CD4-positive, alpha-beta memory T cell (primary cell): ENCODE results near the gene TMEM163. TPM values are rescaled to one million over a fixed set of nuclear protein-coding genes. Genes with fewer than 3 reads are reported as not detected.

Experiments used
- CTCF ChIA-PET: fragments of 350-600 bp; sonication (Branson Sonifier 250); formaldehyde crosslinking; loops from one replicate; lab custom pipeline; 2021; ENCODE audit warnings: inconsistent platforms; ENCODE audit not compliant: partially characterized antibody; lab: Charles Lee
- POLR2A ChIA-PET: fragments of 350-600 bp; sonication (Branson Sonifier 250); formaldehyde crosslinking; loops from one replicate; lab custom pipeline; 2021; ENCODE audit not compliant: partially characterized antibody; lab: Charles Lee
- DNase-seq, 5 donors: peaks; one replicate each; pipeline versions ENCODE4 v3.0.0 to v3.0.0-alpha.2; 2020 to 2022; ENCODE audit warnings: mixed read lengths in 1 of 5
- H3K27ac ChIP-seq: one replicate; pipeline ENCODE4 v1.7.0; 2013; ENCODE audit warnings: low read depth, low read length
- H3K27me3 ChIP-seq: 2 replicates; pipeline ENCODE4 v1.7.0; 2013; ENCODE audit warnings: mild to moderate bottlenecking, low read length, moderate library complexity; ENCODE audit not compliant: insufficient read depth
- H3K36me3 ChIP-seq: 2 replicates; pipeline ENCODE4 v1.7.0; 2013; ENCODE audit warnings: mild to moderate bottlenecking, low read length, moderate library complexity; ENCODE audit not compliant: insufficient read depth
- H3K4me1 ChIP-seq: 2 replicates; pipeline ENCODE4 v1.7.0; 2013; ENCODE audit warnings: mild to moderate bottlenecking, low read length, moderate library complexity; ENCODE audit not compliant: insufficient read depth
- H3K4me3 ChIP-seq, 2 donors: one replicate each; pipeline ENCODE4 v1.7.0; 2013; ENCODE audit warnings: low read length in 2 of 2, mild to moderate bottlenecking in 1 of 2
- H3K9me3 ChIP-seq, 2 donors: one replicate each; pipeline ENCODE4 v1.7.0; 2013; ENCODE audit warnings: low read length in 2 of 2, control low read depth in 1 of 2; ENCODE audit not compliant: control insufficient read depth in 1 of 2
- H3K27ac Mint-ChIP-seq, 7 donors: one replicate each; pipeline ENCODE4 v1.8.0; 2020 to 2021; ENCODE audit warnings: mixed read lengths in 7 of 7, mild to moderate bottlenecking in 6 of 7, inconsistent platforms in 3 of 7, moderate library complexity in 3 of 7
- H3K27me3 Mint-ChIP-seq, 2 donors: one replicate each; pipeline ENCODE4 v1.8.0; 2020 to 2021; ENCODE audit warnings: mixed read lengths in 2 of 2
- H3K36me3 Mint-ChIP-seq, 2 donors: one replicate each; pipeline ENCODE4 v1.8.0; 2020 to 2021; ENCODE audit warnings: mixed read lengths in 2 of 2, inconsistent platforms in 1 of 2, mild to moderate bottlenecking in 1 of 2
- H3K4me1 Mint-ChIP-seq, 4 donors: one replicate each; pipeline ENCODE4 v1.8.0; 2020 to 2021; ENCODE audit warnings: mixed read lengths in 4 of 4, mild to moderate bottlenecking in 1 of 4
- H3K4me3 Mint-ChIP-seq, 8 donors: one replicate each; pipeline ENCODE4 v1.8.0; 2020 to 2021; ENCODE audit warnings: mixed read lengths in 8 of 8, mild to moderate bottlenecking in 7 of 8, moderate library complexity in 6 of 8, inconsistent platforms in 3 of 8
- H3K9me3 Mint-ChIP-seq, 8 donors: one replicate each; pipeline ENCODE4 v1.8.0; 2020 to 2021; ENCODE audit warnings: mixed read lengths in 8 of 8, mild to moderate bottlenecking in 5 of 8, inconsistent platforms in 3 of 8, moderate library complexity in 1 of 8
- intact Hi-C: fragments of 100-400 bp; cut with micrococcal nuclease; formaldehyde crosslinking; loops from one replicate; pipeline ENCODE4 v1.15.1; 2023
- polyA plus RNA-seq, 2 donors: library from polyadenylated mRNA; unstranded; fragments of 300-500 nt; fragmentation: Illumina TruSeq; gene quantifications; one replicate each; pipeline ENCODE4 v1.2.3, GENCODE V29; 2021
- total RNA-seq, 2 experiments: library from RNA; stranded (reverse); gene quantifications; one replicate each; pipeline ENCODE4 v1.2.3, GENCODE V29; 2021

Gene TMEM163
- total and polyA plus RNA-seq, 4 experiments from 2014 or later: 0.47 TPM; not detected in 3

DNA sequence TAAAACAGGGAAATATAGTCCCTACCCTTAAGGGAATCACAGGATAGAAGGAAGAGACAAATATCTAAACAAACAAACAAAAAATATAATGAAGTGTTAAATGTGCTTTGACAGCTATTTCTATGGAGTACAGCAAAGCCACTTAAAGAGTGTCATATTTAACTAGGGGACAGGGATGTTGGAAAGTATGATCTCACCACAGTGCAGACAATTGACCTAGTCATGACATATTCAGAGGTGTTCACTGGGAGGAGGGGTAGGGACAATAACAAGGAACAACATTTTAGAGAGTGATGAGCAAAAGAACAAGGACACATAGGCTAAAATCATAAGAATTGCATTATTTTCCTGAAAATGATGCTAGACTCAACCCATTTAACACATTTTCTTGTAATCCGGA, 107.5 kb downstream of the TMEM163 start:
- intact Hi-C loops: no loop called here
- H3K27ac ChIP-seq: no peak overlapping the region
- H3K9me3 Mint-ChIP-seq: peaks cover 3 to 31% (median 24%) of the 10 kb centered on the region in 8 donors
- no peak overlapping the region for H3K4me3 ChIP-seq
- H3K36me3 ChIP-seq: no peaks in the 10 kb centered on the region
- H3K27ac Mint-ChIP-seq: no peak overlapping the region
- no peaks in the 10 kb centered on the region for H3K27me3 ChIP-seq
- H3K4me1 ChIP-seq: no peaks in the 10 kb centered on the region
- H3K36me3 Mint-ChIP-seq: peaks cover 8 to 12% of the 10 kb centered on the region in 2 donors
- H3K4me1 Mint-ChIP-seq: no peaks in the 10 kb centered on the region
- H3K27me3 Mint-ChIP-seq: no peaks in the 10 kb centered on the region
- H3K4me3 Mint-ChIP-seq: no peak overlapping the region
- no peaks in the 10 kb centered on the region for H3K9me3 ChIP-seq
- POLR2A ChIA-PET: no interaction called here
- CTCF ChIA-PET: interaction anchor here (1.0 kb wide), 1 partner anchor 37 kb away, joined by 3 read pairs; no protein-coding TSS in a partner anchor
- DNase-seq: no peak

DNA sequence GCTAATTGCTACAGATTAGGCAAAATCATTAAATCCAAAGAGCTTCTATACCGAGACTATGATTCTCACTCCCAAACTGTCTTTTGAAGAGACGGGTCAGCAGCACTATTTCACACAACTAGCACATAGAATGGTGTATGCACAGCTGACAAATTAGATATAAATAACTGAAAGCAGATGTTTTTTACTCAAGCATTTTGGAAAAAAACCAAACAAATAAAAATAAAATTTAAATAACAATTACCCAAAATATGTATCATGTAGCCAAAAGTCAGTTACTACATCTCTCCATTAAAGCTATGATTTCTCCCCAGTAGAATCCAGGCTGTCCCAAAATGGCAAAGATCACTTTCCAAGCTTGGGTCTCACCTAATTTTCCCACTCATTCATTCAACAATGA, 107.9 kb downstream of the TMEM163 start:
- Mint-ChIP-seq H3K4me3 (no peak overlapping the region), H3K27ac (no peak overlapping the region), H3K4me1 (no peaks in the 10 kb centered on the region), H3K36me3 (peaks cover 8 to 12% of the 10 kb centered on the region in 2 donors), H3K9me3 (peaks cover 3 to 30% (median 24%) of the 10 kb centered on the region in 8 donors), H3K27me3 (no peaks in the 10 kb centered on the region)
- no peak overlapping the region for H3K27ac ChIP-seq
- H3K4me1 ChIP-seq: no peaks in the 10 kb centered on the region
- H3K4me3 ChIP-seq: no peak overlapping the region
- CTCF ChIA-PET: interaction anchor here (1.0 kb wide), 1 partner anchor 36 kb away, joined by 3 read pairs; no protein-coding TSS in a partner anchor
- H3K27me3 ChIP-seq: no peaks in the 10 kb centered on the region
- H3K9me3 ChIP-seq: no peaks in the 10 kb centered on the region
- POLR2A ChIA-PET: no interaction called here
- H3K36me3 ChIP-seq: no peaks in the 10 kb centered on the region
- intact Hi-C loops: no loop called here
- DNase-seq: no peak

DNA sequence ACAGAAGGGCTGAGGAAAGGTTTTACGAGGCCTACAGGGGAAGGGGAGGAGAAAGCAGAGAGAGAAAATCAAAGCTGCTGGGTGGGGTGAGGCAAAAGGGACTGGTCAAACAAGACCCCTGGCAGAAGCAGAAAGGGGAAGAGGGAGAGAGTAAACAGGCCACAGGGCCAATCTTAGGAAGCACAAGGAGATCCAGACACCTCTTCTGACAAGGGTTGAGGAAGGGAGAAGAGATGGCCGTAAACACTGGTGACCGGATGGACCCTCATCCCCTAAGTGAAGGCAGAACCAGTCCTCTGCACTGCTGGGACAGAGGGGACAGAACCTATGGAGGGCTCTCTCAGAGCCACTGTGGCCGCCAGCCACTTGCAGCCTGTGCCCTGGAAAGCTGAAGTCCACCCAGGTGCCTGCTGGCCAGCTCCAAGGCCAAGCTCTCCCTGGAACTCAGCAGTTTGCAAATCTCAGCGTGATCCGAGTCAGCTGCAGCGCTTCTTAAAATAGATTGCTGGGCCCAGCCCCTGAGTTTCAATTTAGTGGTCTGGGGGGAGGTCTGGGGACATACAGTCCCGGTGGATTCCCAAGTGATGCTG, 108.8 kb downstream of the TMEM163 start:
- no peaks in the 10 kb centered on the region for H3K27me3 ChIP-seq
- no peak overlapping the region for H3K27ac ChIP-seq
- Mint-ChIP-seq H3K27ac (peak overlapping the region in 1 of 7 donors; percentile 63), H3K4me3 (no peak overlapping the region), H3K36me3 (peaks cover 8 to 12% of the 10 kb centered on the region in 2 donors), H3K4me1 (no peaks in the 10 kb centered on the region), H3K27me3 (no peaks in the 10 kb centered on the region), H3K9me3 (peaks cover 3 to 30% (median 21%) of the 10 kb centered on the region in 8 donors)
- DNase-seq: no peak
- no peaks in the 10 kb centered on the region for H3K9me3 ChIP-seq
- POLR2A ChIA-PET: no interaction called here
- CTCF ChIA-PET: no interaction called here
- no peak overlapping the region for H3K4me3 ChIP-seq
- intact Hi-C loops: no loop called here
- no peaks in the 10 kb centered on the region for H3K36me3 ChIP-seq
- no peaks in the 10 kb centered on the region for H3K4me1 ChIP-seq

DNA sequence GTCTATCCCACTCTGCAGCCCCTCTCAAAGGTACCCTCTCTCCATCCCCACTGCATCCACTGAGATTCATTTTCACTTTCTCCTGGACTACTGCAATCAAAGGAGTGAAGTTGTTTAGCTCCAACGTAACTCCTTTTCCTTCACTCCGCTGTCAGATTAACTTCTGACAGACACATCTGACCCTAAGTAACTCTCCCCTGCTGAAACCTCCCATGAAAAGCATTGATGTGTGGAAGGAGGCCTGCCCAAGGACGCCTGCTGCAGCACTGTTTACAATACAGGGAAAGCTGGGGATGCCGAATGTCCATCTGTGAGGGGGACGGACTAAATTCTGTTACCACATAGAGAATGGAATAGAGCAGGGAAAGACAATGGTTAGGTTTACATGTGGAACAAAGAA, 114.8 kb downstream of the TMEM163 start:
- peaks cover 3% of the 10 kb centered on the region for H3K27me3 ChIP-seq
- Mint-ChIP-seq H3K27ac (peak overlapping the region in 1 of 7 donors; percentile 33), H3K36me3 (no peaks in the 10 kb centered on the region), H3K27me3 (peaks cover 25 to 26% of the 10 kb centered on the region in 2 donors), H3K4me3 (no peak overlapping the region), H3K9me3 (peaks cover 0 to 13% (median 5%) of the 10 kb centered on the region in 8 donors), H3K4me1 (no peaks in the 10 kb centered on the region)
- H3K4me1 ChIP-seq: no peaks in the 10 kb centered on the region
- intact Hi-C loops: no loop called here
- POLR2A ChIA-PET: no interaction called here
- H3K36me3 ChIP-seq: no peaks in the 10 kb centered on the region
- H3K4me3 ChIP-seq: no peak overlapping the region
- no peak for DNase-seq
- H3K9me3 ChIP-seq: no peaks in the 10 kb centered on the region
- H3K27ac ChIP-seq: no peak overlapping the region
- CTCF ChIA-PET: no interaction called here

DNA sequence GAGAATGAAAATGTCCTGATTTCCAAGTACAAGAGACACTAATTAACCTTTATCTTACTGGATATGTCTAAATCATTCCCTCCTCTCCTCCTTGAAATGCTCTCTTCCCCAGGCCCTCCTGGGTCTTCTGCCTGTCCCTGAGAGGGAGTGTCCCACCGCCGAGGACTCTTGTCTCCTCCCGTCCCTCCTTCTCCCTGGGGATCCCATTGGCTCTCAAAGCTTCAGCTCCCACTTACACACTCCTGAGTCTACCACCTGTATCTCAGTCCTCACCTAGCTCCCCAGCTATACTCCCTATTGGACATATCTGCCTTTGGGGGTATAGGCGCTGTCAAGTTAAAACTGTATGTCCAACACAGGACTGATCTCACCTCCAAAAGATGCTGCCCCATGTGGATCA, 116.1 kb downstream of the TMEM163 start:
- Histone ChIP-seq H3K27ac (no peak overlapping the region), H3K36me3 (no peaks in the 10 kb centered on the region), H3K27me3 (peaks cover 3% of the 10 kb centered on the region), H3K4me1 (no peaks in the 10 kb centered on the region), H3K9me3 (no peaks in the 10 kb centered on the region), H3K4me3 (no peak overlapping the region)
- Mint-ChIP-seq H3K27ac (peak overlapping the region in 1 of 7 donors; percentile 34), H3K4me3 (no peak overlapping the region), H3K27me3 (peaks cover 29 to 31% of the 10 kb centered on the region in 2 donors), H3K4me1 (no peaks in the 10 kb centered on the region), H3K36me3 (peaks cover 0 to 5% of the 10 kb centered on the region in 2 donors), H3K9me3 (peaks cover 0 to 24% (median 10%) of the 10 kb centered on the region in 8 donors)
- intact Hi-C loops: no loop called here
- DNase-seq: no peak
- ChIA-PET POLR2A (no interaction called here), CTCF (no interaction called here)

- H3K27me3 Mint-ChIP-seq: peaks cover 29 to 32% of the 10 kb centered on the region in 2 donors
- H3K4me1 Mint-ChIP-seq: no peaks in the 10 kb centered on the region
- Histone ChIP-seq H3K36me3 (no peaks in the 10 kb centered on the region), H3K4me3 (no peak overlapping the region), H3K27ac (no peak overlapping the region), H3K27me3 (peaks cover 3% of the 10 kb centered on the region), H3K9me3 (no peaks in the 10 kb centered on the region), H3K4me1 (no peaks in the 10 kb centered on the region)
- H3K9me3 Mint-ChIP-seq: peaks cover 0 to 26% (median 10%) of the 10 kb centered on the region in 8 donors
- H3K36me3 Mint-ChIP-seq: peaks cover 0 to 5% of the 10 kb centered on the region in 2 donors
- intact Hi-C loops: no loop called here
- H3K4me3 Mint-ChIP-seq: peak overlapping the region in 1 of 8 donors; percentile 43
- no peak overlapping the region for H3K27ac Mint-ChIP-seq
- DNase-seq: no peak
- ChIA-PET CTCF (no interaction called here), POLR2A (no interaction called here)
Measured at GRCh38 chr2:134601264-134601663, 117.5 kb downstream of the TMEM163 start.

DNA sequence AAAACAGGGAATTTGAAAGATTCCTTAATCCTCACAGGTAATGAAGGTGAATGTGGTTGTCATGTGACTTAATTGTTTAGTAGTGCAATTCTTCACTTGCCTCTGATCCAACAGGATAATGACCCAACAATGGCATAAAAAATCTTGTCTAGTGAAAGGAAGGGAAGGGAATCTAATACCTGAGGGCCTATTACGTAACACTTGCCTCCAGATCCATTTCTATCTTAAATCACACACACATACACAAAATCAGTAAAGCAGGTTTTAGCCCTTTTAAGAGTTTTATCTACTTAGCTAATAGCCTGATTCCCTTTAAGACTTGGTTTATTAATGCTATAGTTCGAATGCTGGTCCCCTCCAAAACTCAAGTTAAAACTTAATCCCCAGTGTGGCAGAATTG, 118.6 kb downstream of the TMEM163 start:
- peaks cover 29 to 34% of the 10 kb centered on the region in 2 donors for H3K27me3 Mint-ChIP-seq
- POLR2A ChIA-PET: no interaction called here

More for the DNA sequence above, 118.6 kb downstream of the TMEM163 start:
- Histone ChIP-seq H3K4me1 (no peaks in the 10 kb centered on the region), H3K9me3 (no peaks in the 10 kb centered on the region), H3K27ac (no peak overlapping the region), H3K36me3 (no peaks in the 10 kb centered on the region), H3K27me3 (peaks cover 3% of the 10 kb centered on the region), H3K4me3 (no peak overlapping the region)
- peaks cover 0 to 5% of the 10 kb centered on the region in 2 donors for H3K36me3 Mint-ChIP-seq
- peaks cover 0 to 26% (median 10%) of the 10 kb centered on the region in 8 donors for H3K9me3 Mint-ChIP-seq
- DNase-seq: no peak
- H3K27ac Mint-ChIP-seq: no peak overlapping the region
- H3K4me3 Mint-ChIP-seq: no peak overlapping the region
- H3K4me1 Mint-ChIP-seq: no peaks in the 10 kb centered on the region
- CTCF ChIA-PET: no interaction called here
- intact Hi-C loops: no loop called here
